SKM-1 treated with dmso at 0.1 percent for 144 hours (cell line): ENCODE measurements around the gene KRT5.
"Not testable (repeated sequence)": the region's sequence is repeated elsewhere in the genome, so short reads cannot be mapped to it uniquely, and the experiment has no call there.

Experiments used
- DNase-seq: peaks from one replicate; lab custom pipeline; 2025; ENCODE audit not compliant: unreplicated experiment; lab: John Stamatoyannopoulos, UW

Gene KRT5

GRCh38 chr12:52496590-52497071 is 23.6 kb downstream of the KRT5 start:
- DNase-seq: no peak

DNA sequence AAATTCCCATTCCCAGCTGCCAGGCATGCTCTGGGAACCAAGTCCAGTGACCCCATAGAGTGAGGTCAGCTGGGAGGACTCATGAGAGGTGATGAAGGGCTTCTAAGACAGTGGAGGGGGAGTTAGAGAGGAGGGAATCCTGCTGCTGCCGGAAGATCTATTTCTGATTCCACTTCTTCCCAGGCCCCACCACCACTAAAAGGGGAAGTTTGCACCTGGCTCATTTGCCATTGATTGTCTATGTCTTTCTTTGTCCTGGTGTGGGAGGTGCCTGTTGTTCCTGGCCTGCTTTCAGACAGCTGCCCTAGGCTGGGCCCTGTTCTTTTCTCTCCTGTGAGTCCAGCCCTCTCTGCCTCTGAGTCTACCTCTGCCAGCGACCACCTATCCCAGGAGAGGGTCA is 24.1 kb downstream of the KRT5 start:
- no peak for DNase-seq

GRCh38 chr12:52495389-52495788 is 24.8 kb downstream of the KRT5 start:
- DNase-seq: no peak

GRCh38 chr12:52494518-52494917 is 25.7 kb downstream of the KRT5 start:
- no peak for DNase-seq

GRCh38 chr12:52494100-52494499 is 26.1 kb downstream of the KRT5 start:
- no peak for DNase-seq

DNA sequence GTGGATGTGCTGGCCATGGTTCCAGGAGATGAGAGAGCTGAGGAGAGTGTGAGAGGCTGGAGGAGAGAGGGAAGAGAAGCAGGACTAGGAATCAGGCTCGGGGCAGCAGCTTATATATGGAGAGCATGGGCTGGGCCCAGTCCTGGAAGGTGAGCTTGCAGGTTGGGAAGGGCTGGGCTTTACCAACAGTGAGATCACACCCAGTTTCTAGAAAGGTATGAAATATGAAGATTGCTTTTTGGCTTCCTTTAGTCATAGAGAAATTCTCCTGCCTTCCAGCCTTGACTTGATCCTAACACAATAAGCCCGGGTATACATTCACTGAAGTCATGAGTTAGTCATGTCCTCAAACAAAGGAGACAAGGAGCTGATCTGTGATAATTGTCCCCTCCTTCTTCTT is 27.0 kb downstream of the KRT5 start, which contains the start of gene KRT6A:
KRT6A (minus strand) TSS at position 86 of the 400 bp plus-strand sequence; CDS start at position 17, 69 bp downstream.
- DNase-seq: no peak

GRCh38 chr12:52492405-52492804 is 27.8 kb downstream of the KRT5 start:
- not testable (repeated sequence) for DNase-seq

DNA sequence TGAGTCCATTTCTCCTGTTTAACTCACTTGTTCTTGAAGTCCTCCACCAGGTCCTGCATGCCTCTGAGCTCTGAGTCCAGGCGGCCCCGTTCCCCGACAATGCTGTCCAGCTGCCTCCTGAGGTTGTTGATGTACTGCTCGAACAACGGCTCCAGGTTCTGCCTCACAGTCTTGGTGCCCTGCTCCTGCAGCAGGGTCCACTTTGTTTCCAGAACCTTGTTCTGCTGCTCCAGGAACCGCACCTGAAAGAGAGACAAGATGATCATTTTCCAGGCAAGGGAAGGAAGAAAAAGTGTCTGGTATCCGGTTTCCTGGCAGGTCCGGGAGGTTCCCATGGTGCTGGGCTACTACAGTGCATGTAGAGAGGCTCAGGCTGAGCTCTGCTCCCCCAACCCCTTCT is 28.7 kb downstream of the KRT5 start:
- DNase-seq: not testable (repeated sequence)

DNA sequence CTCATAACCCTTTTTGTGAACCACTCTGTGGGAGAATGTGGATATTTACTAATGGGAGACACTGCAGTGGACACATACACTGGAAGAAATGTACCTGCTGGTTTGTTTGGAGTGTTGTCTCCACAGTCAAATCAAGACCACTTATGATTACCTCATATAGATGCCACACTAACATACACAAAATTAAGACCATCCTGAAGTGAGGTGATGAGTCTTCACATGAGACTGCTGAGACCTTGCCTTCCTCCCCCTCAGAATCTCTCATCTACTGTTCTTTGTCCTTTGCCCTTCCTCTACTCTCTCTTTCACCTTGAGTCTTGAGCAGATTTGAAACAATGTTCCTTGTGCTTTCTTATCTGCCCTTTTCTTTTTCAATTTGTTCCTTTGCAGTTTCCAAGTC is 31.5 kb downstream of the KRT5 start:
- DNase-seq: no peak

DNA sequence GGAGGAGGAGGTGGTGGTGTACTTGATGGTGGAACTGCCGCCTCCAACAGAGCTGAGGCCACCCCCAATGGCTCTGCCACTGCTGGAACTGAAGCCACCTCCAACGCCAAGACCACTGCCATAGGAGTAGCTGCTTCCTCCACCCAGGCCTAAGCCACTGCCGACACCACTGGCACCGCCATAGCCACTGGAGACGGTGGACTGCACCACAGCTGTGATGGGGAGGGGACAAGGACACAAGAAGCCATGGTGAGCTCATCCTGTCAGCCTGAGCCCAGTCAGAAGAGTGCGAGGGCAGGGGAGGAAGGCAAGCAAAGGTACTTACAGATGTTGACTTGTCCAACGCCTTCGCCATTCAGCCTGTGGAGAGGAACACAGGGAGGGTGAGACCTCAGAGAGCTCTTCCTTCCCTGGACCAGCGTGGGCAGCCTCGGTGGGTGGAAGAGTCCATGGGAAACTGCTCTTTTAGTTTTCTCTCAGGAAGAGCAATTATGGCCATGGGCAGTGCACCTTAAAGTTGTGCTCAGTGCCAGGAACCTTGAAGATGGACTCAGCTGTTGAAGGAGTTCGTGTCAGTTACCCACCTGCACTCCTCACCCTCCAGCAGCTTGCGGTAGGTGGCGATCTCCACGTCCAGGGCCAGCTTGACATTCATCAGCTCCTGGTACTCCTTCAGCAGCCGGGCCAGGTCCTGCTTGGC is 32.3 kb downstream of the KRT5 start:
- not testable (repeated sequence) for DNase-seq

GRCh38 chr12:52487211-52487610 is 33.0 kb downstream of the KRT5 start:
- no peak for DNase-seq

- no peak for DNase-seq
Observed at GRCh38 chr12:52486166-52487105, 33.8 kb downstream of the KRT5 start.

DNA sequence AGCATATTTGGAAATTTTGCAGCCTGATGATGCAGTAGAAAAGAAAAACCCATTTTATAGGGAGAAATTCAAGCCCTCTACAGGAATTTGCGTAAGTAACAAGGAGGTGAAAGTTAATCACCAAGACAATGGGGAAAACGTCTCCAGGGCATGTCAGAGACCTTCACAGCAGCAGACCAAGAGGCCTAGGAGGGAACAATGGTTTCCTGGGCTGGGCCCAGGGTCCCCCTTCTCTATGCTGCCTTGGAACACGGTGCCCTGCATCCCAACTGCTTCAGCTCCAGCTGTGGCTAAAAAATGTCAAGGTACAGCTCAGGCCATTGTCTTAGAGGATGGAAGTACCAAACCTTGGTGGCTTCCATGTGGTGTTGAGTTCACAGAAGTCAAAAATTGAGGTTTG is 40.1 kb downstream of the KRT5 start:
- no peak for DNase-seq

DNA sequence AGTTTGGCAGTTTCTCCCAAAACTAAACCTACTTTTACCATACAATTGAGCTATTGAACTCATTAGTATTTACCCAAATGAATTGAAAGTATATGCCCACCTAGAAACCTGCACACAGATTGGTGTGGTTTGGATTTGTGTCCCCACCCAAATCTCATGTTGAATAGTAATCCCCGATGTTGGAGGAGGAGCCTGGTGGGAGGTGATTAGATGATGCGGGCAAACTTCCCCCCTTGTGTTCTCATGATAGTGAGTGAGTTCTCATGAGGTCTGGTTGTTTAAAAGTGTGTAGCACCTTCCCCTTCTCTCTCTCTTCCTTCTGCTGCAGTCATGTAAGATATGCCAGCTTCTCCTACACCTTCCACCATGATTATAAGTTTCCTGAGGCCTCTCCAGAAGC is 42.5 kb downstream of the KRT5 start:
- no peak for DNase-seq

DNA sequence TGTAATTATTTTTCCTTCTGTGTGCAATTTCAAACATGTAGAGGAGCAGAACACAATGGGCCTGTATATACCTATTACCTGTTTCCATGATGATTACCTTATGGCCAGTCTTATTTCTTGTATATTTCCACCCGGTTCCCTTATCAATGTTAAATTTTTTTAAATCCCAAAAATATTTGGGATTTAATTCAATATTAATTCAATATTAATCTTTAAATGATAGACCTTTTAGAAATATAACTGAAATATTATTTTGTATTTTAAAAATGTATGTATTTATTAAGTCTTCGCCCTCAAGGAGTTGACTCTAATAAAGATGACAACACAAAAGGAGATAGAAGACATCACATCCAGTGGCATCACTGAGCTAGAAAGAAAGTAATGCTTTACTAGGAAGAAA is 46.0 kb downstream of the KRT5 start:
- DNase-seq: no peak

- DNase-seq: no peak
Observed at GRCh38 chr12:52473768-52474167, 46.4 kb downstream of the KRT5 start, which contains the start of gene KRT6C. KRT6C (minus strand) TSS chr12:52473805; CDS start chr12:52473737, 68 bp downstream.

DNA sequence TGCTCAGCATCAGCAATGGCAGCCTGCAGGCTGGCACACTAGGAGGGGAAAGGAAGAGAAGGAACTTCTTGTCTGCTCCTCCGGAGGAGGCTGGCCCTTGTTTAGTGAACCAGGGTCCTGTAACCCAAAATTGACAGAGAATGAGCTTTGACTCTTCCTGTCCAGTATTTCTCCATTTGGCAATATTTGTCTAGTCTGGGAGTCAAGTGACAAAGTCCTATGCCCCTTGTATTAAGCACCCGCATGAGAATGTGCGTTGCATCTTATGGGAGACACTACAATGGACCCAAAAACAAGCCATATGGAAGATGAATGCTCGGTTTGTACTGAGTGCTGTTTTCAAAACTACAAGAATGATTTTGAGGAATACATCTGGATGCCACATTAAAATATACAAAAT is 50.3 kb downstream of the KRT5 start:
- DNase-seq: no peak

GRCh38 chr12:52464897-52465296 is 55.3 kb downstream of the KRT5 start:
- no peak for DNase-seq
